Hepatocyte (in vitro differentiated cells): Measurements from ENCODE around the gene KIAA1549. TPM values are rescaled to one million over a fixed set of nuclear protein-coding genes. Genes with fewer than 3 reads are reported as not detected.

Experiments used
- DNase-seq: peaks from one replicate; pipeline ENCODE4 v3.0.0-alpha.2; 2016; ENCODE audit warnings: low spot score
- H2AFZ ChIP-seq: fragments of 200-600 bp; sonication (generic); 2 replicates; pipeline ENCODE4 v1.6.0; 2016; ENCODE audit warnings: antibody characterized with exemption, mild to moderate bottlenecking
- H3K27ac ChIP-seq: fragments of 200-600 bp; sonication (generic); 2 replicates; pipeline ENCODE4 v1.5.1; 2016; ENCODE audit warnings: mild to moderate bottlenecking
- H3K27me3 ChIP-seq: fragments of 200-600 bp; sonication (generic); 2 replicates; pipeline ENCODE4 v1.6.1; 2016
- H3K36me3 ChIP-seq: fragments of 200-600 bp; sonication (generic); replicated peaks from 2 replicates; pipeline ENCODE4 v1.5.1; 2016; ENCODE audit warnings: low read depth; ENCODE audit not compliant: insufficient read depth
- H3K4me1 ChIP-seq: fragments of 200-600 bp; sonication (generic); 2 replicates; pipeline ENCODE4 v1.5.1; 2016; ENCODE audit warnings: mild to moderate bottlenecking, moderate library complexity; ENCODE audit not compliant: insufficient read depth
- H3K4me2 ChIP-seq: fragments of 200-600 bp; sonication (generic); 2 replicates; pipeline ENCODE4 v1.6.0; 2016
- H3K4me3 ChIP-seq: fragments of 200-600 bp; sonication (generic); 2 replicates; pipeline ENCODE4 v1.5.1; 2016; ENCODE audit warnings: mild to moderate bottlenecking
- H3K79me2 ChIP-seq: fragments of 200-600 bp; sonication (generic); 2 replicates; pipeline ENCODE4 v1.6.0; 2017; ENCODE audit warnings: mild to moderate bottlenecking
- H3K9me2 ChIP-seq: fragments of 200-600 bp; sonication (generic); replicated peaks from 2 replicates; pipeline ENCODE4 v1.6.0; 2017; ENCODE audit warnings: mild to moderate bottlenecking; ENCODE audit not compliant: insufficient read depth
- H3K9me3 ChIP-seq: fragments of 200-600 bp; sonication (generic); 2 replicates; pipeline ENCODE4 v1.5.1; 2016; ENCODE audit warnings: low read depth, mild to moderate bottlenecking
- H4K20me1 ChIP-seq: fragments of 200-600 bp; sonication (generic); 2 replicates; pipeline ENCODE4 v1.6.0; 2016; ENCODE audit warnings: mild to moderate bottlenecking; ENCODE audit not compliant: insufficient read depth, poor library complexity, severe bottlenecking
- CTCF ChIP-seq: fragments of 200-600 bp; sonication (generic); IDR thresholded peaks from 2 replicates; pipeline ENCODE4 v1.5.1; 2016; ENCODE audit warnings: antibody characterized with exemption, mild to moderate bottlenecking; ENCODE audit not compliant: poor library complexity
- EZH2 ChIP-seq: fragments of 200-600 bp; sonication (generic); IDR thresholded peaks from 2 replicates; pipeline ENCODE4 v1.6.1; 2016; ENCODE audit warnings: antibody characterized with exemption, mild to moderate bottlenecking, borderline replicate concordance
- EZH2phosphoT487 ChIP-seq: fragments of 200-600 bp; sonication (generic); IDR thresholded peaks from one replicate; pipeline ENCODE4 v1.6.1; 2018; ENCODE audit warnings: antibody characterized with exemption, mild to moderate bottlenecking, low read depth, moderate library complexity; ENCODE audit not compliant: unreplicated experiment, severe bottlenecking
- WGBS: methylation state at CpG from one replicate; pipeline ENCODE4 v1.1.6; 2016; ENCODE audit warnings: low lambda C conversion rate; ENCODE audit errors: missing lambda C conversion rate; 5-methylcytosine and 5-hydroxymethylcytosine counted together
- polyA plus RNA-seq: library from polyadenylated mRNA; unstranded; fragments of >200 nt; fragmentation: Nextera tagmentation; extraction: Ambion mirVana; gene quantifications from 2 replicates; pipeline ENCODE4 v1.2.1, GENCODE V29; 2016
- total RNA-seq: library from RNA; depleted of rRNA; stranded (reverse); fragments of >200 nt; gene quantifications from 2 replicates; pipeline ENCODE4 v1.2.3, GENCODE V29; 2014

Gene KIAA1549
- total and polyA plus RNA-seq, 2 experiments from 2014 or later, result 3.4 to 7.3 TPM

GRCh38 chr7:138917771-138918170, 63.4 kb downstream of the KIAA1549 start:
- peaks cover 4% of the 10 kb centered on the region for H3K9me3 ChIP-seq
- WGBS, result 96% methylated on average over 16 of the region's 16 CpGs
- TF ChIP-seq EZH2 (no peak), CTCF (no peak), EZH2phosphoT487 (no peak)

GRCh38 chr7:138916731-138917130, 64.5 kb downstream of the KIAA1549 start:
- no peak overlapping the region for H3K27ac ChIP-seq
- H3K4me1 ChIP-seq, result no peaks in the 10 kb centered on the region
- no peaks in the 10 kb centered on the region for H3K9me2 ChIP-seq
- no peak overlapping the region for H3K4me2 ChIP-seq
- H3K36me3 ChIP-seq, result no peaks in the 10 kb centered on the region
- H3K4me3 ChIP-seq, result no peak overlapping the region
- no peaks in the 10 kb centered on the region for H4K20me1 ChIP-seq
- no peak for TF ChIP-seq EZH2phosphoT487
- TF ChIP-seq CTCF, result no peak
- no peak for TF ChIP-seq EZH2
- H3K79me2 ChIP-seq, result no peaks in the 10 kb centered on the region
- WGBS, result 91% methylated on average over 16 of the region's 17 CpGs
- DNase-seq, result no peak
- H3K9me3 ChIP-seq, result peaks cover 4% of the 10 kb centered on the region
- no peak overlapping the region for H2AFZ ChIP-seq
- no peaks in the 10 kb centered on the region for H3K27me3 ChIP-seq

More at GRCh38 chr7:138917771-138918170, 63.4 kb downstream of the KIAA1549 start:
- Histone ChIP-seq H4K20me1 (no peaks in the 10 kb centered on the region), H3K79me2 (no peaks in the 10 kb centered on the region), H3K4me3 (no peak overlapping the region), H3K9me2 (no peaks in the 10 kb centered on the region), H3K4me2 (no peak overlapping the region), H3K36me3 (no peaks in the 10 kb centered on the region), H3K4me1 (no peaks in the 10 kb centered on the region), H3K27me3 (no peaks in the 10 kb centered on the region), H2AFZ (no peak overlapping the region), H3K27ac (no peak overlapping the region)
- no peak for DNase-seq

- Histone ChIP-seq H3K27me3 (no peaks in the 10 kb centered on the region), H3K79me2 (no peaks in the 10 kb centered on the region), H3K36me3 (no peaks in the 10 kb centered on the region), H3K27ac (no peak overlapping the region), H3K9me3 (peaks cover 4% of the 10 kb centered on the region), H3K4me2 (no peak overlapping the region), H3K4me1 (no peaks in the 10 kb centered on the region), H3K4me3 (no peak overlapping the region), H2AFZ (no peak overlapping the region), H3K9me2 (no peaks in the 10 kb centered on the region), H4K20me1 (no peaks in the 10 kb centered on the region)
- DNase-seq, result no peak
- TF ChIP-seq CTCF, result no peak
- TF ChIP-seq EZH2, result no peak
- no peak for TF ChIP-seq EZH2phosphoT487
- WGBS, result 92% methylated on average over 6 of the region's 6 CpGs
Observed at GRCh38 chr7:138916275-138916674, 64.9 kb downstream of the KIAA1549 start.

GRCh38 chr7:138913783-138914182, 67.4 kb downstream of the KIAA1549 start:
- 70% methylated on average over 2 of the region's 2 CpGs for WGBS
- Histone ChIP-seq H3K27ac (no peak overlapping the region), H2AFZ (no peak overlapping the region), H3K36me3 (no peaks in the 10 kb centered on the region), H3K79me2 (no peaks in the 10 kb centered on the region), H3K4me2 (no peak overlapping the region), H3K9me3 (peaks cover 4% of the 10 kb centered on the region), H3K4me3 (no peak overlapping the region), H3K4me1 (no peaks in the 10 kb centered on the region), H4K20me1 (no peaks in the 10 kb centered on the region), H3K9me2 (no peaks in the 10 kb centered on the region), H3K27me3 (no peaks in the 10 kb centered on the region)
- no peak for DNase-seq
- TF ChIP-seq EZH2 (no peak), CTCF (no peak), EZH2phosphoT487 (no peak)
